Hippocampal formation (tissue), 2 donors: Measurements from ENCODE around the gene CACNA1H.
"Not testable (repeated sequence)": the region's sequence is repeated elsewhere in the genome, so short reads cannot be mapped to it uniquely, and the experiment has no call there.

ENCODE experiments used
- DNase-seq, 2 donors: peaks; one replicate each; lab custom pipeline; 2025; lab: John Stamatoyannopoulos, UW

Gene CACNA1H

DNA sequence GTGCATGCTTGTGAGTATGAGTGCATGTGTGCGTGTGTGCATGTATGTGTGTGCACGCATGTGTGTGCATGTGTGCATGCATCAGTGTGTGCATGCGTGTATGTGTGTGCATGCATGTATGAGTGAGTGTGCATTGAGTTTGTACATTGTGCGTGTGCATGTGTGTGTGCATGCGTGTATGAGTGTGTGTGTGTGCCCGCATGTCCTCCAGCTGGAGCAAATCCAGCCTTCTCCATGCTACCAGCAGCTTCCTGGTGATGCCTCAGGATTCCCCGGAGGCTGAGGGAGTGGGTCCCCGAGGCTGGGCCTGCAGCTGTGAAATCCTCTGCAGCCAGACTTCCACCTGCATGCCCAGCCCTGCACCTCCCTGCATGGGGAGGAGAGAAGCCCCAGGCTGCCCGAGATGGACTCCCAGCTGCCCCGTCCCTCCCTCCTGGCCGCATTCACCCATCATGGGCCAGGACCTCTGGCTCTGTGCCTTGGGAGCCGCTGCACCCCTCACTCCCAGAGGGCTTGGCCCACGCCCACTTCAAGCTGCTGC, 112.3 kb downstream of the CACNA1H start:
- DNase-seq, result no peak

DNA sequence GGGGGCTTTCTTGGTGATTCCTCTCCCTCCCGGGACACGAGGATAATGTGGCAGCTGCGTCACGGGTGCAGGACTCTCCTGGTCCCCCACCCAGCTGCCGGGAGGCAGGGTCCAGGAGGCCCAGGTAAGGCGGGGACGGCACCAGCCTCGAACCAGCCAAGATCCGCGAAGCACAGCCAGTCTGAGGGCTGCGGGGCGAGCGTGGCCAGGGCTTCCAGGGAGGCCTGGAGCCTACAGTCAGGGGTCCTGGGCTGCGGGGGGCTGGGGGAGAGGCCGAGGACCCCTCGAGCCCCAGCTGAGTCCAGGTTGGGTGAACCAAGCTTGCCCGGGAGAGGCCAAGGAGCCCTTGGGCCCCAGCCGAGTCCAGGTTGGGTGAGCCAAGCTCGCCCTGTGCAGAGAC, 112.9 kb downstream of the CACNA1H start:
- DNase-seq, result no peak

DNA sequence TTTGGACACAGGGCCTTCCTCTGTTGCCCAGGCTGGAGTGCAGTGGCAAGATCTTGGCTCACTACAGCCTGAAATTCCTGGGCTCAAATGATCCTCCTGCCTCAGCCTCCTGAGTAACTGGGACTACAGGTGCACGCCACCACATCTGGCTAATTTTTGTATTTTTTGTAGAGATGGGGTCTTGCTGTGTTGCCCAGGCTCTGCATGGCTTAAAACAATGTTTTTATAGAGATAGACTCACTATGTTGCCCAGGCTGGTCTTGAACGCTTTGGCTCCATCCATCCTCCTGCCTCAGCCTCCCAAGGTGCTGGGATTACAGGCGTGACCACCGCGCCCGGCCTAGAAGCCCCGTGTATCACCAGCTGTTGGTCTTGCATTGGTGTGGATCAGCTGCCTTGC, 116.5 kb downstream of the CACNA1H start:
- not testable (repeated sequence) for DNase-seq

DNA sequence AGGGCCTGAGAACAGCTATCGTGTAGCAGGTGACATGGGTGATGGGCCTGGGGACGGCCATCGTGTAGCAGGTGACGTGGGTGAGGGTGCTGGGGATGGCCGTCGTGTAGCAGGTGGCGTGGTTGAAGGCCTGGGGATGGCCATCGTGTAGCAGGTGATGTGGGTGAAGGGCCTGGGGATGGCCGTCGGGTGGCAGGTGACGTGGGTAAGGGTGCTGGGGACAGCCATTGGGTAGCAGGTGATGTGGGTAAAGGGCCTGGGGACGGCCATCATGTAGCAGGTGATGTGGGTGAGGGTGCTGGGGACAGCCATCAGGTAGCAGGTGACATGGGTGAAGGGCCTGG, 118.4 kb downstream of the CACNA1H start:
- DNase-seq, result no peak
